NB4 (cell line): ENCODE results near the gene CXCR6.

ENCODE experiments used
- MYC ChIP-seq: IDR thresholded peaks from 2 replicates; pipeline ENCODE4 v1.6.1; 2011; ENCODE audit warnings: low read depth, low read length
- POLR2A ChIP-seq: IDR thresholded peaks from 2 replicates; pipeline ENCODE4 v1.6.1; 2011; ENCODE audit warnings: mild to moderate bottlenecking; ENCODE audit not compliant: insufficient read length; ENCODE audit errors: extremely low read depth
- TF ChIP-seq, protein P1 (sequence below): IDR thresholded peaks from one replicate; pipeline ENCODE4 v1.5.1; 2012; ENCODE audit warnings: low read depth, low read length

DNA sequence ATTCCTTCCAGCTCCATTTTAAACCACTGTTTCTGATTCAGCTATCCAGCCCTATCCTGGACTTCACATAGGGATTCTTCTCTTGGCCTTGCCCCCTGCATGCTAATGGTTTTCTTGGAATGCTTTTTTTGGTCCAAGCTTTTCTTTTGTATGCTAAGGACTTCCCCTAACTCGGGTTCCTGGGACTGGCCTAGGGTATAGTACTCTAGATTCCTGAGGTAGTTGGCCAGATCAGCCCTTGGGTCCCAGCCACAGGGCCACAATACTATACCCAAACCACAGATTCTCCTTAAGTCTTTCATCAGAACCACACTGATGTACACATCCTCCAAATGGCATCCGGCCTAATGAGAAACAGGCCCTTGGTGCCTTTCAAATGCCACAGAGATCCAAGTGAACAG, 49.6 kb downstream of the CXCR6 start:
- TF ChIP-seq, protein P1, sequence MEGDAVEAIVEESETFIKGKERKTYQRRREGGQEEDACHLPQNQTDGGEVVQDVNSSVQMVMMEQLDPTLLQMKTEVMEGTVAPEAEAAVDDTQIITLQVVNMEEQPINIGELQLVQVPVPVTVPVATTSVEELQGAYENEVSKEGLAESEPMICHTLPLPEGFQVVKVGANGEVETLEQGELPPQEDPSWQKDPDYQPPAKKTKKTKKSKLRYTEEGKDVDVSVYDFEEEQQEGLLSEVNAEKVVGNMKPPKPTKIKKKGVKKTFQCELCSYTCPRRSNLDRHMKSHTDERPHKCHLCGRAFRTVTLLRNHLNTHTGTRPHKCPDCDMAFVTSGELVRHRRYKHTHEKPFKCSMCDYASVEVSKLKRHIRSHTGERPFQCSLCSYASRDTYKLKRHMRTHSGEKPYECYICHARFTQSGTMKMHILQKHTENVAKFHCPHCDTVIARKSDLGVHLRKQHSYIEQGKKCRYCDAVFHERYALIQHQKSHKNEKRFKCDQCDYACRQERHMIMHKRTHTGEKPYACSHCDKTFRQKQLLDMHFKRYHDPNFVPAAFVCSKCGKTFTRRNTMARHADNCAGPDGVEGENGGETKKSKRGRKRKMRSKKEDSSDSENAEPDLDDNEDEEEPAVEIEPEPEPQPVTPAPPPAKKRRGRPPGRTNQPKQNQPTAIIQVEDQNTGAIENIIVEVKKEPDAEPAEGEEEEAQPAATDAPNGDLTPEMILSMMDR, result no peak
- TF ChIP-seq POLR2A, result no peak
- no peak for TF ChIP-seq MYC
